Measurements from ENCODE around the gene CACNA1S. TPM values are rescaled to one million over a fixed set of nuclear protein-coding genes. Genes with fewer than 3 reads are reported as not detected.

Gene CACNA1S
- total and polyA plus RNA-seq, 2 of the 8 experiments (the other 6 are each of a cell fraction or from before 2014, with no cell fraction given): 0.06 TPM; not detected in 1

DNA sequence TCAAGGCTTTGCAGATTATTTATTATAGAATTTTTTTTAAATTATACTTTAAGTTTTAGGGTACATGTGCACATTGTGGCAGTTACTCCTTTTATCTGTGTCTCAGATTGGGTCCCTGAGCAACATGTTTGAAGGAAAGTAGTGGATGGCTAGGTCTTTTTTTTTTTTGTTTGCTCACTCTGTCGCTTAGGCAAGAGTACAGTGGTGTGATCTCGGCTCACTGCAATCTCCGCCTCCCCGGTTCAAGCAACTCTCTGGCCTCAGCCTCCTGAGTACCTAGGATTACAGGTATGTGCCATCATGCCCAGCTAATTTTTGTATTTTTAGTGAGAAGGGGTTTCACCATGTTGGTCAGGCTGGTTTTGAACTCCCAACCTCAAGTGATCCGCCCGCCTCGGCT is 49.1 kb downstream of the CACNA1S start:
- Histone ChIP-seq H3K14ac (ENCODE audit: insufficient read length) (no peak overlapping the region), H2BK120ac (replicated peaks; ENCODE audit: low read depth, low read length) (no peak overlapping the region), H2BK5ac (ENCODE audit: low read depth, low read length) (no peak overlapping the region), H3K27me3 (replicated peaks in 1 of 4; ENCODE audit: control insufficient read depth in 3 of 4, extremely low read depth in 1 of 4, insufficient read depth in 3 of 4, low read length in 3 of 4) (no peaks in the 10 kb centered on the region), H2AK5ac (ENCODE audit: low read depth, low read length) (no peak overlapping the region), H3K18ac (ENCODE audit: extremely low read depth, low read length) (no peak overlapping the region), H3K4me2 (ENCODE audit: insufficient read depth in 1 of 2, low read depth in 2 of 2, low read length in 2 of 2) (no peak overlapping the region), H4K8ac (ENCODE audit: extremely low read depth, insufficient read depth, low read length) (no peak overlapping the region), H3K9ac (replicated peaks in 1 of 4; ENCODE audit: extremely low read depth in 1 of 4, low read depth in 3 of 4, low read length in 3 of 4) (no peak overlapping the region), H3K4me3 (ENCODE audit: extremely low read depth in 1 of 4, insufficient read depth in 2 of 4, low read depth in 3 of 4, low read length in 4 of 4) (no peak overlapping the region), H3K23ac (ENCODE audit: insufficient read length) (no peak overlapping the region), H2AFZ (ENCODE audit: low read length) (no peak overlapping the region), H2BK20ac (ENCODE audit: low read length) (no peak overlapping the region), H4K20me1 (replicated peaks in 1 of 2; ENCODE audit: control insufficient read depth in 1 of 2, insufficient read depth in 2 of 2, low read length in 2 of 2) (no peaks in the 10 kb centered on the region), H3K4me1 (replicated peaks in 1 of 4; ENCODE audit: control insufficient read depth in 3 of 4, insufficient read depth in 4 of 4, low read length in 3 of 4) (peaks cover 0 to 18% (median 10%) of the 10 kb centered on the region in 4 experiments; a peak in 6 of 7 replicates), H3K79me1 (ENCODE audit: low read depth, low read length) (no peaks in the 10 kb centered on the region), H2BK12ac (ENCODE audit: low read depth, low read length) (no peak overlapping the region), H4K91ac (replicated peaks; ENCODE audit: insufficient read length, low read length) (no peak overlapping the region), H3K9me3 (ENCODE audit: insufficient read depth in 2 of 2, low read depth in 1 of 2, low read length in 1 of 2) (no peaks in the 10 kb centered on the region), H3K27ac (ENCODE audit: low read depth, low read length) (no peak overlapping the region), H3K4ac (replicated peaks; ENCODE audit: insufficient read length, low read depth, low read length) (no peak overlapping the region), H3K56ac (replicated peaks; ENCODE audit: insufficient read length, low read depth, low read length) (no peak overlapping the region), H4K5ac (ENCODE audit: insufficient read length, low read depth, low read length) (no peak overlapping the region), H3K79me2 (ENCODE audit: control insufficient read depth in 1 of 2, insufficient read depth in 2 of 2, low read length in 2 of 2) (no peaks in the 10 kb centered on the region), H3K36me3 (ENCODE audit: control insufficient read depth in 2 of 4, insufficient read depth in 4 of 4, low read length in 3 of 4) (no peaks in the 10 kb centered on the region), H3K23me2 (ENCODE audit: low read depth, low read length) (no peaks in the 10 kb centered on the region), H2BK15ac (ENCODE audit: low read length) (no peak overlapping the region)
- POLR2A ChIA-PET (ENCODE audit: partially characterized antibody): no interaction called here
- CTCF ChIA-PET (ENCODE audit: partially characterized antibody): interaction anchor here (1.1 to 10.6 kb wide), 5 partner anchors 15 to 91 kb away, joined by 3 to 97 read pairs (median 12); no protein-coding TSS in a partner anchor
- FAIRE-seq (no peak), DNase-seq (ENCODE audit: low read depth in 1 of 2, low spot score in 2 of 2) (no peak)
- WGBS, 2 experiments (ENCODE audit: extremely low coverage in 1 of 2, insufficient coverage in 1 of 2, insufficient read length in 1 of 2, insufficient replicate concordance in 2 of 2, low coverage in 1 of 2, low lambda C conversion rate in 2 of 2, missing lambda C conversion rate in 1 of 2): 94% methylated on average over 7 of the region's 7 CpGs; no CpG with 5 or more reads in 1 of the 2 experiments
- TF ChIP-seq CEBPB (IDR thresholded peaks at IDR 0.05; ENCODE audit: low read depth, low read length) (no peak), SIRT6 (IDR thresholded peaks at IDR 0.05; ENCODE audit: low read length) (no peak), FOSL1 (IDR thresholded peaks at IDR 0.05; ENCODE audit: insufficient read depth, low read depth, low read length) (no peak), RFX5 (IDR thresholded peaks at IDR 0.05; ENCODE audit: borderline replicate concordance, low read depth, low read length) (no peak), SP4 (IDR thresholded peaks at IDR 0.05; ENCODE audit: low read length) (no peak), NANOG (IDR thresholded peaks at IDR 0.05; ENCODE audit: insufficient read depth, low read depth, low read length, poor library complexity, severe bottlenecking) (no peak), TAF7 (optimal IDR thresholded peaks at IDR 0.05; ENCODE audit: borderline replicate concordance, low read depth, low read length) (no peak), JUN (IDR thresholded peaks at IDR 0.05; ENCODE audit: low read depth, low read length) (no peak), KDM1A (IDR thresholded peaks at IDR 0.05; ENCODE audit: borderline replicate concordance, low read length) (no peak), CTCF (IDR thresholded peaks at IDR 0.05; ENCODE audit: control extremely low read depth in 1 of 3, insufficient read depth in 1 of 3, low read depth in 1 of 3, low read length in 3 of 3) (no peak), POLR2A (IDR thresholded peaks at IDR 0.05; ENCODE audit: control extremely low read depth in 1 of 2, low read depth in 2 of 2, low read length in 2 of 2) (no peak), POLR2AphosphoS5 (IDR thresholded peaks at IDR 0.05; ENCODE audit: low read depth, low read length) (no peak), EP300 (IDR thresholded peaks at IDR 0.05; ENCODE audit: borderline replicate concordance in 1 of 2, low read depth in 2 of 2, low read length in 2 of 2) (no peak)

Measured in H1 (cell line).